Peyer's patch (tissue), 4 donors: ENCODE measurements around the gene NUPR2. TPM values are rescaled to one million over a fixed set of nuclear protein-coding genes. Genes with fewer than 3 reads are reported as not detected.
"Not testable (repeated sequence)": the region's sequence is repeated elsewhere in the genome, so short reads cannot be mapped to it uniquely, and the experiment has no call there.

Source experiments
- DNase-seq, 3 donors: peaks; one replicate each; pipeline ENCODE4 v3.0.0-alpha.2; 2017 to 2019
- H3K27ac ChIP-seq, 4 donors: fragments of 200-600 bp; sonication (generic); one replicate each; pipeline ENCODE4 v1.5.1; 2016 to 2019
- H3K27me3 ChIP-seq, 2 donors: fragments of 200-600 bp; sonication (generic); one replicate each; pipeline ENCODE4 v1.5.1; 2019
- H3K36me3 ChIP-seq, 3 donors: fragments of 200-600 bp; sonication (generic); one replicate each; pipeline ENCODE4 v1.5.1; 2016 to 2019
- H3K4me1 ChIP-seq, 4 donors: fragments of 200-600 bp; sonication (generic); one replicate each; pipeline ENCODE4 v1.5.1; 2016 to 2019
- H3K4me3 ChIP-seq, 4 donors: fragments of 200-600 bp; sonication (generic); 1 replicate in 3 of 4; 2 replicates in 1 of 4; pipeline ENCODE4 v1.5.1; 2016 to 2019; ENCODE audit warnings: mild to moderate bottlenecking in 1 of 4
- H3K9me3 ChIP-seq, 4 donors: fragments of 200-600 bp; sonication (generic); one replicate each; pipeline ENCODE4 v1.5.1; 2016 to 2019; ENCODE audit warnings: mild to moderate bottlenecking in 1 of 4
- POLR2A ChIP-seq, 2 donors: fragments of 450-650 bp; IDR thresholded peaks; one replicate each; pipeline ENCODE4 v1.5.1; 2017; ENCODE audit warnings: antibody characterized with exemption in 2 of 2, mild to moderate bottlenecking in 2 of 2, moderate library complexity in 2 of 2
- total RNA-seq, 4 donors: library from RNA; depleted of rRNA; stranded (reverse); fragments of >200 nt; gene quantifications; one replicate each; pipeline ENCODE4 v1.1.0, GENCODE V29; 2016
- TF ChIP-seq, protein P1 (sequence below), 6 experiments: fragments of 450-650 bp in 4 of 6; fragments of 200-600 bp in 2 of 6; sonication (generic) in 1 of 6; IDR thresholded peaks; one replicate each; pipeline ENCODE4 v1.5.1; 2017 to 2019; ENCODE audit warnings: antibody characterized with exemption in 6 of 6, mild to moderate bottlenecking in 3 of 6, moderate library complexity in 1 of 6

The NUPR2 gene
- total RNA-seq = not detected

DNA sequence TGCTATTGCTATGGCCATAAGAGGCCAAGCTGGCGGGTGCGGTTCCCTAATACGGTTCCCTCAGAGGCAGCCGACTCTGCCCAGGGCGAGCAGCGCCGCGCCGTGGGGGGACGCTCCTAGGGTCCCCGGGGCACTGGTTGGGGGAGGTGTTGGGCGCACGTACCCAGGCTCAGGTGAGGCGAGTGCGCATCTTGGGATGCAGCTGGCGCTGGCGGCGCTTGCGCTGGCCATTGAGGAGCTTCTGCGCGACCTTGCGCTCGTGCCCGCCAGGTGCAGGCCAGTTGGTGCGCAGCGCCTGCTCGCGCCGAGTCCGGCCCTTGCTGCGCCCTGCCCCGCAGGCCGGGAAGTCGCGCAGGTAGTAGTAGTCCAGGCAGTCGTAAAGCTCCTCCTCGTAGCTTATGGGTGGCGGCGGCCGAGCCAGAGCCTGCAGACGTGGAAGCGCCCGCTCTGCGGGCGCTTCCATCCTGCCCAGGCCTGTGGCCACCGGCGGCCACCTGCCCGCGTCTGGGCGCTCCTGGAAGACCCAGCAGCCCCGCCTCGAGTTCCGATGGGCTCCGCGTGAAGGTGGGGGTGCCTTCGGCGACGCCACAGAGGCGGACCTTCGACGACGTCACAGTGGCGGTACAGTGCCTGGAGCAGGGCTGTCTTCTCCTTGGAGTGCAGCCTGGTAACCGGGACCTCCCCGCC, at the start of gene NUPR2:
TSS of gene NUPR2 (minus strand) at position 566 of the 687 bp plus-strand sequence. CDS start at position 463, 103 bp downstream.
- no peaks in the 10 kb centered on the region for H3K27me3 ChIP-seq
- H3K27ac ChIP-seq = no peak within 1 kb of the TSS
- no peaks in the 10 kb centered on the region for H3K9me3 ChIP-seq
- no peaks in the 10 kb centered on the region for H3K36me3 ChIP-seq
- TF ChIP-seq, protein P1, sequence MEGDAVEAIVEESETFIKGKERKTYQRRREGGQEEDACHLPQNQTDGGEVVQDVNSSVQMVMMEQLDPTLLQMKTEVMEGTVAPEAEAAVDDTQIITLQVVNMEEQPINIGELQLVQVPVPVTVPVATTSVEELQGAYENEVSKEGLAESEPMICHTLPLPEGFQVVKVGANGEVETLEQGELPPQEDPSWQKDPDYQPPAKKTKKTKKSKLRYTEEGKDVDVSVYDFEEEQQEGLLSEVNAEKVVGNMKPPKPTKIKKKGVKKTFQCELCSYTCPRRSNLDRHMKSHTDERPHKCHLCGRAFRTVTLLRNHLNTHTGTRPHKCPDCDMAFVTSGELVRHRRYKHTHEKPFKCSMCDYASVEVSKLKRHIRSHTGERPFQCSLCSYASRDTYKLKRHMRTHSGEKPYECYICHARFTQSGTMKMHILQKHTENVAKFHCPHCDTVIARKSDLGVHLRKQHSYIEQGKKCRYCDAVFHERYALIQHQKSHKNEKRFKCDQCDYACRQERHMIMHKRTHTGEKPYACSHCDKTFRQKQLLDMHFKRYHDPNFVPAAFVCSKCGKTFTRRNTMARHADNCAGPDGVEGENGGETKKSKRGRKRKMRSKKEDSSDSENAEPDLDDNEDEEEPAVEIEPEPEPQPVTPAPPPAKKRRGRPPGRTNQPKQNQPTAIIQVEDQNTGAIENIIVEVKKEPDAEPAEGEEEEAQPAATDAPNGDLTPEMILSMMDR (IDR thresholded peaks at IDR 0.05) = no peak
- no peak for TF ChIP-seq POLR2A (IDR thresholded peaks at IDR 0.05)
- H3K4me1 ChIP-seq = no peaks in the 10 kb centered on the region
- DNase-seq = no peak
- H3K4me3 ChIP-seq = no peak within 1 kb of the TSS

GRCh38 chr7:56157238-56157790, 41.1 kb upstream of the NUPR2 start:
- no peak overlapping the region for H3K4me3 ChIP-seq
- peaks cover 0 to 10% (median 1%) of the 10 kb centered on the region in 4 donors for H3K9me3 ChIP-seq
- no peaks in the 10 kb centered on the region for H3K4me1 ChIP-seq
- DNase-seq = no peak
- H3K27me3 ChIP-seq = no peaks in the 10 kb centered on the region
- H3K27ac ChIP-seq = no peak overlapping the region
- no peaks in the 10 kb centered on the region for H3K36me3 ChIP-seq
- no peak for TF ChIP-seq POLR2A (IDR thresholded peaks at IDR 0.05)
- TF ChIP-seq, protein P1 (IDR thresholded peaks at IDR 0.05) = no peak

DNA sequence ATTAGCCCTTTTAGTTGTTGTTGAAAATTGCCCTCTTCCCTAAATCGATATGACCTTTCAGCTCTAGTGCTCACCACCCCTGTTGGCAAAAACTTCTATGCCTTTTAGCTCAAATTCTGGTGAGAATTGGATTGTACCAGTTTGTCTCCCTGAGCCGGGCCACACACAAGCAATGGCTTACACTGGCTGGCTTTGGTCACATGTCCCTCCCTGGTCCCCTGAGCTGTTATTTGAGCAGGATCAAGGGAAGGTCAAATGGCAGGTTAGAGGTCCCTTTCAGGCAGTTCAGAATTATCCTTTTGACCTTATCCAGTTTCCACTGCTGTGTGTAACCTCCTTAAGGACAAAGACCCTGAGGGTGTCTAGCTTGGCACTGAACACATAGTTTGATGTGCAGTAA, 14.8 kb upstream of the NUPR2 start:
- not testable (repeated sequence) for DNase-seq, H3K4me3 ChIP-seq, H3K27me3 ChIP-seq, H3K36me3 ChIP-seq, H3K4me1 ChIP-seq, H3K27ac ChIP-seq, H3K9me3 ChIP-seq

DNA sequence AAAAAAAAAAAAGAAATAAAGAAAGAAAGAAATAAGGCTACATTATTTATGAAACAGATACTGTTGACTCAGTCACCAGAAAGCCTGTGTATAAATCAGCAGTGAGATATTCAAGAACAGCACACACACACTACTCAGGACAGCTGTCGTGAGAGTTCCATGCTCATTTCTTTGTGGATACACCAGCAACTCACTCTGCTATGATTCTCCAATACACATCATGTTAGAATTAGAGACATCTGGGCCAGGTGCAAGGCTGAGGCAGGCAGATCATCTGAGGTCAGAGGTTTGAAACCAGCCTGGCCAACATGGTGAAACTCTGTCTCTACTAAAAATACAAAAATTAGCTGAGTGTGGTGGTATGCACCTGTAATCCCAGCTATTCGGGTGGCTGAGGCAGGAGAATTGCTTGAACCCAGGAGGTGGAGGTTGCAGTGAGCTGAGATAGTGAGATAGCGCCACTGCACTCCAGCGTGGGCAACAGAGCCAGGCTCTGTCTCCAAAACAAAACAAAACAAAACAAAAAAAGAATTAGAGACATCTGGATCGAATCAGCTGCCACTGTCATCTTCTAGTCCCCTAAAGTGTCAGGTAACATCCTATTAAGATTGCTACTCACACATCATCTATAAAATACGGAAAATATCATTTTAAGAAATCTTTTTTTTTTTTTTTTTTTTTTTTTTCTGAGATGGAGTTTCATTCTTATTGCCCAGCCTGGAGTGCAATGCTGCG, 11.2 kb upstream of the NUPR2 start:
- TF ChIP-seq, protein P1 (IDR thresholded peaks at IDR 0.05) = no peak
- no peak for TF ChIP-seq POLR2A (IDR thresholded peaks at IDR 0.05)
- Histone ChIP-seq H3K36me3 (no peaks in the 10 kb centered on the region), H3K27ac (no peak overlapping the region), H3K9me3 (no peaks in the 10 kb centered on the region), H3K4me3 (no peak overlapping the region), H3K4me1 (no peaks in the 10 kb centered on the region), H3K27me3 (no peaks in the 10 kb centered on the region)
- no peak for DNase-seq

DNA sequence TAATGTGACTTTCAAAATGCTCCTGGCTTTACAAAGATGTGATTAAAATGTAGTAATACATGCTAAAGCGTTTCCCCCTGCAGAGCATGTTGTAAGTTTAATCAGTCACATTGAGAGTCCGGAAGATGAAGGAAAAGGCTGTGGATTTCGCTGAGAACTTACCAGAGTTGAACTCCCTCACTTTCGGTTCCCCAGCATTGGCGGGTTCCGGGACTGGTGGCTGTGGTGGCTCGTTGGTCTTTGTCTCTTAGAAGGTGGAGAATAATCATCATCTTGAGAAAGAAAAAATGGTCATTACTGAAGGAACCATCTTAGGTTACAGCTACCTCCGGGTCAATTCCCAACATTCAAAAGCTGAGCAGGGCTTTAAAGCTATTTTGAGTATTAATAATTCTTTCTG, 9.6 kb upstream of the NUPR2 start:
- Histone ChIP-seq H3K27ac (no peak overlapping the region), H3K36me3 (no peaks in the 10 kb centered on the region), H3K4me3 (no peak overlapping the region), H3K4me1 (no peaks in the 10 kb centered on the region), H3K27me3 (no peaks in the 10 kb centered on the region), H3K9me3 (no peaks in the 10 kb centered on the region)
- no peak for DNase-seq
- no peak for TF ChIP-seq POLR2A (IDR thresholded peaks at IDR 0.05)
- TF ChIP-seq, protein P1 (IDR thresholded peaks at IDR 0.05) = no peak

GRCh38 chr7:56124981-56125380, 8.8 kb upstream of the NUPR2 start:
- Histone ChIP-seq H3K27ac (no peak overlapping the region), H3K9me3 (no peaks in the 10 kb centered on the region), H3K27me3 (no peaks in the 10 kb centered on the region), H3K4me1 (no peaks in the 10 kb centered on the region), H3K4me3 (no peak overlapping the region), H3K36me3 (no peaks in the 10 kb centered on the region)
- no peak for DNase-seq
- TF ChIP-seq POLR2A (IDR thresholded peaks at IDR 0.05) = no peak
- TF ChIP-seq, protein P1 (IDR thresholded peaks at IDR 0.05) = no peak
